Esophagus muscularis mucosa (tissue), 4 donors: ENCODE results near the gene IGFL4.

ENCODE experiments used
- CTCF ChIP-seq, 3 experiments: fragments of 200-600 bp in 2 of 3; fragments of 450-650 bp in 1 of 3; sonication (generic) in 2 of 3; IDR thresholded peaks; one replicate each; pipeline ENCODE4 v1.5.1; 2017 to 2019; ENCODE audit warnings: antibody characterized with exemption in 3 of 3, mild to moderate bottlenecking in 2 of 3, moderate library complexity in 1 of 3
- EP300 ChIP-seq: sonication (generic); formaldehyde crosslinking; IDR thresholded peaks from one replicate; pipeline ENCODE4 v1.6.1; 2017; ENCODE audit warnings: antibody characterized with exemption
- POLR2A ChIP-seq: fragments of 450-650 bp; IDR thresholded peaks from one replicate; pipeline ENCODE4 v1.6.1; 2017; ENCODE audit warnings: antibody characterized with exemption, moderate library complexity, mild to moderate bottlenecking, low read depth

GRCh38 chr19:46063201-46063600, 22.4 kb upstream of the IGFL4 start:
- TF ChIP-seq EP300, result no peak
- no peak for TF ChIP-seq CTCF (IDR thresholded peaks at IDR 0.05)
- TF ChIP-seq POLR2A, result no peak
